ENCODE data around the gene PLEKHA7.

The PLEKHA7 gene

GRCh38 chr11:16801288-16801980 is 212.8 kb downstream of the PLEKHA7 start:
- DNase-seq, result no peak

- DNase-seq, result peak; percentile 10
Measured at GRCh38 chr11:16800382-16800781, 213.8 kb downstream of the PLEKHA7 start.

DNA sequence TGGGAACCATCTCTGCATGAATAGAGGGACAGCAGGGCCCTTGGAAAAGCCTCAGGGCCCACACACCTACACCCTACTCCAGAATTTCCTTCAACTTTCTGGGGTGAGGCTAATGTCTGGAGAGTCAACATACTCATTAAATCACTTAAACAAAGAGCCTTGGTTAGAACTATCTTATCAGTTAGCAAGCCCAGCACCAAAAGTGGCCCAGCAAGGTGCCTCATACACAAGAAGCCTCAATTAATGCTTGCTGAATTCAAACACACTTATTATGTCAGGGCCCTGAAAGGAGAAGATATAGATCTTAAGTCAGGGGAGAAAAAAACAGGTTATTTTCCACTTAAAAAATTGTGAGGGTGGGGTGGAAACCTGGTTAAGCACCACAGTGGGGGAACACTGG is 214.3 kb downstream of the PLEKHA7 start:
- DNase-seq, result peak; percentile 80

DNA sequence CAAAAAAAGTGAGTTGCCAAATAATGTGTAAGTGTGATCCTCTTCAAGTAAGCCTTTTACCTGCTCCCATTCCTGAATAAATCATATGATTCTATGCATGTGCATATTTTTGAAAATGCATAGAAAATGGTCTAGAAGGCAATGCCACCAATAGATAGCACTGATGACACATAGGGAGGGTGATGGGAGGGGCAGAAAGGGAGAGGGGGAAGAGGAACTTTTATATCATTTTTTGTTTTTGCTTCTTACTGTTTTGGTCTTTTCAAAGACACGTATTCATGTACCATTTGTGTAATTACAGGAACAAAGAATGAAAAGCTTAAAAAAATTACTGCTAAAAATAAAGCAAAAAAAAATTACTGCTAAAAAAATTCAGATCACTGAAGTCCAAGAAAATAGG is 215.0 kb downstream of the PLEKHA7 start:
- DNase-seq, result no peak

- DNase-seq, result no peak
Measured at GRCh38 chr11:16797776-16798175, 216.4 kb downstream of the PLEKHA7 start.

GRCh38 chr11:16796311-16796710 is 217.9 kb downstream of the PLEKHA7 start:
- no peak for DNase-seq

GRCh38 chr11:16795146-16795545 is 219.1 kb downstream of the PLEKHA7 start:
- no peak for DNase-seq

GRCh38 chr11:16794047-16794818 is 220.0 kb downstream of the PLEKHA7 start:
- no peak for DNase-seq

- DNase-seq, result no peak
Measured at GRCh38 chr11:16793511-16793910, 220.7 kb downstream of the PLEKHA7 start.

GRCh38 chr11:16793009-16793408 is 221.2 kb downstream of the PLEKHA7 start:
- no peak for DNase-seq

DNA sequence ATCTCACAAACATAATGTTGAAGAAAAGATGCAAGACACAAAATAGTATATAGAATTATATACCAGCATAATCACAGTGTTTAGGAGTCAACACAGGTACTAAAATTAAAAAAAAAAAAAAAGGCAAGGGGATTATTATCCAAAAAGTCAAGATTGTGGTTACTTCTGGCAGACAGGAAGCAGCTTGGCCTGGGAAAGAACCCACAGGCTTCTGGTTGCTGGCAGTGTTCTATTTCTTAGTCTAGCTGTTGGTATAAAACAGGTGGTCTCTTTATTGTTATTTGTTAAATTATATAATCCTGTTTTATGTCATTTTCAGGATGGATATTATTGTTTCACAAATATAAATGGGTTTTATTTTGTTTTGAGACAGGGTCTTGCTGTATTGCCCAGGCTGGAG is 221.8 kb downstream of the PLEKHA7 start:
- no peak for DNase-seq

GRCh38 chr11:16791191-16791961 is 222.8 kb downstream of the PLEKHA7 start:
- DNase-seq, result no peak

- DNase-seq, result no peak
Measured at GRCh38 chr11:16790486-16791190, 223.6 kb downstream of the PLEKHA7 start.

GRCh38 chr11:16789560-16790485 is 224.4 kb downstream of the PLEKHA7 start:
- DNase-seq, result no peak

DNA sequence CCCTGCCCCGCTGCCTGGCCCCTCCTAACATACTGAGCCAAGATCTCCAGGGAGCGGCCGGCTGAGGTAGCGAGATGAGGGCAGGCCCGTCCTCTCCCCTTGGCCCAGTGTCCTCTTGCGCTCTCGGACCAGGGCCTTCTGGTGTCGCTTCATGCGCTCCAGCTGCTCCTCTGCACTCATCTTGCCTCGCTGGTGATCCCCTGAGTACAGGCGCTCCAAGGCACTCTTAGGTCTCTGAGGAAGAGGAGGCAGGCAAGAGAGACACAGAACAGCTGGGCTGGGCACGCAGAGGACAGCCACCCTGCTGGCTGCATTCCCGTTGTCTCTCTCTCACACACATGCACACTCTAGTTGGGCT is 225.2 kb downstream of the PLEKHA7 start:
- no peak for DNase-seq

- peak; percentile 61 for DNase-seq
Measured at GRCh38 chr11:16788141-16789062, 225.8 kb downstream of the PLEKHA7 start.

DNA sequence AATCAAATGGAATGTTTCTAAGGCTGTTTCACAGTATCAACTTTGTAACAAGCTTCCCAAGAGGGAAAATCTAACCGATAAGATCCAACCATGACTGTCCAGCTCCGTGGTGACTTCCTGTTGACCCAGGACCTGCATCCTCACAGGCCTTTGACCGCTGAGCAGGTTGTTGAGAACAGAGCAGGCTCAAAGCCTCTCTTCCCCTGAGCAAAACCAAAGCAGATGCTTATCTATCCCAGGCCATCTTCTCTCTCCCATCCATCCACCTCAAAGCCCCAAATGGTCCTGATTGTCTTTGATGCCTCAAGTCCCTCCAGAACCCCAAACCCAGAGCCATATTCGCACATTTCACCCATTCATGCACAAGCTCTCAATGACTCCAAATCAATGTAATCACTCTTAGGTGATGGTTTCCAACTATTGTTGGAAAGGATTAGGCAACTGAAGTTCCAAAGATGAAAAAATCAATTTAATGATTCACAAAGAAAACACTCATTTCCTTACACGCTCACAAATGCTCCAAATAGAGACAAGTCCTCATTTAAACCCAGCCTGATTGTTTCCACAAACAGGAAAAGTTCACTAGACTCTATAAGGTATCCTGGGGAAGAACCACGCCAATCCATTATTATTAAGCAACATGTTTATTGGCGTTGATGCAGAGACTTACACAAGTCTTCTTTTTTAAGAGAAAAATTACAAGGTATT is 227.0 kb downstream of the PLEKHA7 start:
- DNase-seq, result no peak

DNA sequence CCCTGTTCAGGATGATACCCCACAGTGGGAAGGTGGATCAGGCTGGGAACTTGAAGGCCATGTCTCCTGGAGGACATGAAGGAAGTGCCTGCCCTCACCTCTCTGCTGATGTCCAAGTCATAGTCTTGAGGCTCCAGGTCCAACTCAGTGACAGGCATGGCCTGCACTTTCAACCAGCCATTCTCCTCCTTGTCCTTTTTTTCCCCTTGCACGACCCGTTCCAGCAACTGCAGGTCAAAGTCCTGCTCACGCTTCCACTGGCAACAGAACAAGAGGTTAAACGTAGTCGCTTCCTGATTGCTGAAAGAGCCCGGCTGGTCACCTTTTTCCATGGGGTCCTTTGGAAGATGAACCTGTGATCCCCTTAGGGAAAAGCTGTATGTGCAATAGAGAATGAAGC is 228.1 kb downstream of the PLEKHA7 start:
- no peak for DNase-seq

DNA sequence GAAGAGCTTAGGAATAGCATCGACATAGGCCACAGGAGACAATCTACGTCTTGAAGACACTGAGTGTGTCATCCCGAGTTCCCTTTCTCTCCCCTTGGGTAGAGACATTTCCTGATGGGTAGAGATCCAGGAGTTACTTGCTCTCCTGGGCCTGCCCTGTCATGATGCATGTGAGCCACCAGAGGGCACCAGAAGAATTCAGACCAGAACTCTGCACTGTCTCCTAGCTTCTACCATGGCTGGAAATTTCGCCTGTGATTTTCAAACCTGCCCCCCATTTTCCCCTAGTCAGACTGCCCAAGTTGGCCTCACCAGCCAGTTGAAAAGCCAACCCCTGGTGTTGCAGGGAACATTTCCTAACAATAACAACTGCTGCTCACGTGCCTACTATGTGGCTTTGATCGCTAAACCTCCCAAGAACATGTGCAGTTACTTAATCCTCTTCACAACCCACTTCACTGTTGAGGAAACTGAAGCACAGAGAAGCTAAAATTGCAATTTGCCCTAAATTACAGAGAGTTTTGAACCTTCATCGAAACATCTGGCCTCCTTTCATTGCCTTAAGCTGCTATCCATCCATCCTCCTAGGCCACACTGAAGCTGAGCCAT is 228.6 kb downstream of the PLEKHA7 start:
- peak; percentile 77 for DNase-seq

- no peak for DNase-seq
Measured at GRCh38 chr11:16784666-16785065, 229.5 kb downstream of the PLEKHA7 start.
